ENCODE results near the gene MPG. TPM values are rescaled to one million over a fixed set of nuclear protein-coding genes. Genes with fewer than 3 reads are reported as not detected.

MPG gene
- polyA plus RNA-seq, 3 donors = 32.5 to 86.9 (median 70.6) TPM

DNA sequence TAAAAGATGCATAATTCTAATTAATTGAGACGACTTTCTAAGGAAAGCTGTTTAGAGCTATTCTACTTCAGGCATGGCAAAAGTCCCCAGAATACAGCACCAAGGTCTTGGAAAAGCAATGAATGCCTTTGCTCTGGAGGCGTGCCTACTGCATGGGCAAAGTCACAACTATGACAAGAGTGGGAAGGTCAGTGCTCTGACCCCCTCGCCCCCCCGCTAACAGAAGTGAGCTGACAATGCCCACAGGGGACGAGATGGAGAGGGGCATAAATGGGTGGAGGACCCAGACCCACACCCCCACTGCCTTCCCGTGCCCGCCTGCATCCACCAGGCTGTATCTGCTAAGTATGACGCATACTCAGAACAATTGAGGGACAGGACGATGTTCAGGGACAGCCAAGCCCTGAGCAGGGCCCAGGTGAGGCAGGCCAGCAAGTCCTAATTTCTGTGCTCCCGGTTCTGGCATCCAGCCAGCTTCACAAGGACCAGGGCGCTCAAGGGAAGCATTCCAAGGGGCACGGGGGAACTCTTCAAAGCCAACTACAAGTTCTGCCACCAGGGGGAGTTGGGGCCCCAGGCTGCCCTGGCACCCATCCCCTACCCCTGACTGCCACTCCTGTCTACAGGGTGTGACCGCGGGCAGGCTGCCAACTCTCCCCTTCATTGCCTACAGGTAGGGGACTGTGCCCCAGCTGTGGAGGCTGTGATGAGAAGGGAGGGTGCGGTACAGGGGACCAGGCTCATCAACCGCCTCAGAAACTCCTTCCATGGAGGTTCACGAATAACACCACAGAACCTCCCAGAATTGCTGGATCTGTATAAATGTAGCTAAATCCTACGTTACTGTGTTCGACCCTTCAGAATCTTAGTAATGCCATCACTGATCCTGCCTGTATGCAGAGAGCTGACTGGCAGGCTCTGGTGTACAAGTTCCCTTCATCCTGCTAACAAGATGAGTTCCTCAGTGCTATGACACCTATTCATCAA, 39.6 kb downstream of the MPG start:
- Mint-ChIP-seq H3K9me3 (no peaks in the 10 kb centered on the region), H3K27ac (no peak overlapping the region), H3K36me3 (peaks cover 38 to 52% of the 10 kb centered on the region in 2 donors), H3K4me3 (no peak overlapping the region), H3K4me1 (peaks cover 6% of the 10 kb centered on the region), H3K27me3 (ENCODE audit: low read depth in 3 of 3) (no peaks in the 10 kb centered on the region)
- intact Hi-C loops (cut with micrococcal nuclease) = no loop called here
- Histone ChIP-seq H3K4me2 (replicated peaks; ENCODE audit: extremely low read depth, low read length, poor library complexity, severe bottlenecking) (no peak overlapping the region), H3K79me2 (ENCODE audit: insufficient read depth, low read length) (no peaks in the 10 kb centered on the region), H4K20me1 (ENCODE audit: insufficient read depth, low read length) (no peaks in the 10 kb centered on the region), H3K4me3 (replicated peaks in 1 of 3; ENCODE audit: low read depth in 2 of 3, low read length in 3 of 3) (no peak overlapping the region), H3K36me3 (replicated peaks in 1 of 2; ENCODE audit: control insufficient read depth in 1 of 2, insufficient read depth in 2 of 2, low read length in 2 of 2) (peaks cover 2 to 33% of the 10 kb centered on the region in 2 donors), H3K27me3 (ENCODE audit: control insufficient read depth in 2 of 2, insufficient read depth in 2 of 2, low read length in 2 of 2) (no peaks in the 10 kb centered on the region), H3K9me3 (replicated peaks in 1 of 2; ENCODE audit: control insufficient read depth in 1 of 2, insufficient read depth in 1 of 2, low read length in 2 of 2) (no peaks in the 10 kb centered on the region), H3K27ac (ENCODE audit: low read depth in 1 of 2, low read length in 2 of 2) (no peak overlapping the region), H2AFZ (ENCODE audit: insufficient read depth, low read depth, low read length, poor library complexity, severe bottlenecking) (no peak overlapping the region), H3K9ac (ENCODE audit: insufficient read depth, low read length, poor library complexity, severe bottlenecking) (no peak overlapping the region), H3K4me1 (ENCODE audit: control insufficient read depth in 1 of 2, insufficient read depth in 2 of 2, low read length in 2 of 2) (peaks cover 2 to 5% of the 10 kb centered on the region in 2 donors)
- peak; percentile 90 for TF ChIP-seq CTCF (IDR thresholded peaks at IDR 0.05)
- WGBS (ENCODE audit: insufficient coverage) = 68% methylated on average over 10 of the region's 19 CpGs
- peak; percentile 26 to 56 (median 52) for DNase-seq

DNA sequence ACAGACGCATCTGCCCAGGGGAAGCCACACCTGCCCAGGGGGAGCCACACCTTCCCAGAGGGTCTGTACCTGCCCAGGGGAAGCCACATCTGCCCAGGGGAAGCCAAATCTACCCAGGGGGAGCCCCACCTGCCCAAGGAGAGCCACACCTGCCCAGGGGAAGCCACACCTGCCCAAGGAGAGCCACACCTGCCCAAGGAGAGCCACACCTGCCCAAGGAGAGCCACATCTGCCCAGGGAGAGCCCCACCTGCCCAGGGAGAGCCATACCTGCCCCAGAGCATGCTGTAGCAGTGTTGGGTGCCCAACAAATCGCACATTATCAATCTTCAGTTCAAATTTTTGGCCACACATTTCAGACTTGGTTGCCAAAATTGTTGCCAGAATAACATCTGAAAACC, 40.8 kb downstream of the MPG start:
- Histone ChIP-seq H3K4me2 (replicated peaks; ENCODE audit: extremely low read depth, low read length, poor library complexity, severe bottlenecking) (no peak overlapping the region), H3K9ac (ENCODE audit: insufficient read depth, low read length, poor library complexity, severe bottlenecking) (no peak overlapping the region), H3K27ac (ENCODE audit: low read depth in 1 of 2, low read length in 2 of 2) (no peak overlapping the region), H3K4me1 (ENCODE audit: control insufficient read depth in 1 of 2, insufficient read depth in 2 of 2, low read length in 2 of 2) (no peaks in the 10 kb centered on the region), H3K36me3 (replicated peaks in 1 of 2; ENCODE audit: control insufficient read depth in 1 of 2, insufficient read depth in 2 of 2, low read length in 2 of 2) (peaks cover 2 to 22% of the 10 kb centered on the region in 2 donors), H4K20me1 (ENCODE audit: insufficient read depth, low read length) (no peaks in the 10 kb centered on the region), H2AFZ (ENCODE audit: insufficient read depth, low read depth, low read length, poor library complexity, severe bottlenecking) (no peak overlapping the region), H3K9me3 (replicated peaks in 1 of 2; ENCODE audit: control insufficient read depth in 1 of 2, insufficient read depth in 1 of 2, low read length in 2 of 2) (no peaks in the 10 kb centered on the region), H3K4me3 (replicated peaks in 1 of 3; ENCODE audit: low read depth in 2 of 3, low read length in 3 of 3) (no peak overlapping the region), H3K79me2 (ENCODE audit: insufficient read depth, low read length) (no peaks in the 10 kb centered on the region), H3K27me3 (ENCODE audit: control insufficient read depth in 2 of 2, insufficient read depth in 2 of 2, low read length in 2 of 2) (no peaks in the 10 kb centered on the region)
- H3K4me3 Mint-ChIP-seq = no peak overlapping the region
- DNase-seq = no peak
- intact Hi-C loops (cut with micrococcal nuclease) = no loop called here
- no peak overlapping the region for H3K27ac Mint-ChIP-seq
- no peaks in the 10 kb centered on the region for H3K9me3 Mint-ChIP-seq
- peaks cover under 1% of the 10 kb centered on the region for H3K4me1 Mint-ChIP-seq
- H3K27me3 Mint-ChIP-seq (ENCODE audit: low read depth in 3 of 3) = no peaks in the 10 kb centered on the region
- no peak for TF ChIP-seq CTCF (IDR thresholded peaks at IDR 0.05)
- WGBS (ENCODE audit: insufficient coverage) = 100% methylated on average over 1 of the region's 2 CpGs
- peaks cover 41 to 54% of the 10 kb centered on the region in 2 donors for H3K36me3 Mint-ChIP-seq
